ENCODE data around the gene CAMTA1. TPM values are rescaled to one million over a fixed set of nuclear protein-coding genes. Genes with fewer than 3 reads are reported as not detected.

Gene CAMTA1
- total RNA-seq, 1 donor from 2014 or later: 268 TPM

GRCh38 chr1:6884652-6885153 is 99.4 kb downstream of the CAMTA1 start:
- Histone ChIP-seq H3K79me2 (ENCODE audit: low read depth) (no peaks in the 10 kb centered on the region), H3F3A (ENCODE audit: low read depth) (peaks cover 5% of the 10 kb centered on the region), H3K4me2 (no peak overlapping the region), H3K36me3 (no peaks in the 10 kb centered on the region), H3K27ac (no peak overlapping the region), H2AFZ (replicated peaks) (no peak overlapping the region), H3K4me3 (no peak overlapping the region), H3K27me3 (no peaks in the 10 kb centered on the region), H3K9ac (no peak overlapping the region), H3K4me1 (no peaks in the 10 kb centered on the region), H3K9me3 (ENCODE audit: low read depth) (no peaks in the 10 kb centered on the region), H4K20me1 (ENCODE audit: low read depth) (peaks cover 12% of the 10 kb centered on the region)
- peaks cover 4% of the 10 kb centered on the region for H3K36me3 Mint-ChIP-seq
- no peak overlapping the region for H3K27ac Mint-ChIP-seq
- no peak for TF ChIP-seq EZH2 (IDR thresholded peaks at IDR 0.05)
- TF ChIP-seq CTCF (IDR thresholded peaks at IDR 0.05): no peak
- TF ChIP-seq EZH2phosphoT487 (IDR thresholded peaks at IDR 0.05): no peak
- no peak for DNase-seq (ENCODE audit: low spot score)
- H3K4me3 Mint-ChIP-seq: no peak overlapping the region
- H3K4me1 Mint-ChIP-seq: peaks cover 11% of the 10 kb centered on the region
- no peaks in the 10 kb centered on the region for H3K27me3 Mint-ChIP-seq (ENCODE audit: insufficient read depth, low read depth)
- no peaks in the 10 kb centered on the region for H3K9me3 Mint-ChIP-seq

DNA sequence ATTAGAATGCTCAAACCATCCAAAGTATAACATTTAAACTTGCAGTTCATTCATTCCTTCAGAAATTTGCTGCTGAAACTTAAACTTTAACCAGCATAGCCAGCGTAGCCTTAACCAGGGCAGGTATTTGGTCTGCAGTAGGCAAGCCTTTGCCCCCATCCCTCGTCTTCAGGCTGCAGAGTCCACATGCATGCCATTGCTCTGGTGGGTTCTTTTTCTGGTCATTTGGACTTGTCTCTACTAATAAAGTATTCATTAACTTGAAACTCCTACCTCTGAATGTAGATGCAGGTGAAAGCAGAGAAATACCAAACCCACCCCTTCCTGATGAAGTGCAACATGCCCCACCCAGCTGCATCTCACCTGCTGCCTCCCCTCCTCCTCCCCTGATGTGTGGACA is 100.2 kb downstream of the CAMTA1 start:
- no peak overlapping the region for H3K27ac ChIP-seq
- Mint-ChIP-seq H3K4me1 (peaks cover 11% of the 10 kb centered on the region), H3K36me3 (peaks cover 4% of the 10 kb centered on the region), H3K9me3 (no peaks in the 10 kb centered on the region), H3K27ac (no peak overlapping the region), H3K4me3 (no peak overlapping the region), H3K27me3 (ENCODE audit: insufficient read depth, low read depth) (no peaks in the 10 kb centered on the region)
- H3K36me3 ChIP-seq: no peaks in the 10 kb centered on the region
- no peaks in the 10 kb centered on the region for H3K27me3 ChIP-seq
- H3K9ac ChIP-seq: no peak overlapping the region
- no peak overlapping the region for H3K4me3 ChIP-seq
- TF ChIP-seq CTCF (IDR thresholded peaks at IDR 0.05) (no peak), EZH2phosphoT487 (IDR thresholded peaks at IDR 0.05) (no peak), EZH2 (IDR thresholded peaks at IDR 0.05) (no peak)
- no peak overlapping the region for H2AFZ ChIP-seq (replicated peaks)
- H4K20me1 ChIP-seq (ENCODE audit: low read depth): peaks cover 16% of the 10 kb centered on the region
- no peaks in the 10 kb centered on the region for H3K79me2 ChIP-seq (ENCODE audit: low read depth)
- no peak for DNase-seq (ENCODE audit: low spot score)
- H3K4me2 ChIP-seq: no peak overlapping the region
- H3F3A ChIP-seq (ENCODE audit: low read depth): peaks cover 5% of the 10 kb centered on the region
- no peaks in the 10 kb centered on the region for H3K9me3 ChIP-seq (ENCODE audit: low read depth)
- no peaks in the 10 kb centered on the region for H3K4me1 ChIP-seq

DNA sequence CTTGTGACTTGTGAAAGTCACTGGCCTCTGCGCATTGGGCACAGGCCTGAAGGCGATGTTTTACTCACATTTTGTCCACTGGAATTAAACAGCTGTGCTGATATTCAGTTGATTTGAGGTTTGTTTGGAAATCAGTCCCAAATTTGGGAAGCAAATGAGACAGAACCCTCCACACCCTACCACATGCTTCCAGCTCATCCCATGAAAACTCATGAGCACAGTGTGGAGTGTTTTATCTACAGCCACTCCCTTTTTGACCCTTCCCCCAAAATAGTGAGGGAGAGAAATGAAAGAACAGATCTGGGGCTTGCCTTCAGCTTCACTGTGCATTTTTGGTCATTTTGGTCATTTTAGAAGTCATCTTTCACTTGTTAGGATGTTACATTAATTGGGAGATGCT is 101.3 kb downstream of the CAMTA1 start:
- DNase-seq (ENCODE audit: low spot score): no peak
- Histone ChIP-seq H3K9me3 (ENCODE audit: low read depth) (no peaks in the 10 kb centered on the region), H3F3A (ENCODE audit: low read depth) (peaks cover 5% of the 10 kb centered on the region), H3K4me1 (no peaks in the 10 kb centered on the region), H3K4me2 (no peak overlapping the region), H4K20me1 (ENCODE audit: low read depth) (peaks cover 16% of the 10 kb centered on the region), H3K27me3 (no peaks in the 10 kb centered on the region), H2AFZ (replicated peaks) (no peak overlapping the region), H3K36me3 (no peaks in the 10 kb centered on the region), H3K4me3 (no peak overlapping the region), H3K27ac (no peak overlapping the region), H3K79me2 (ENCODE audit: low read depth) (no peaks in the 10 kb centered on the region), H3K9ac (no peak overlapping the region)
- H3K36me3 Mint-ChIP-seq: peaks cover 4% of the 10 kb centered on the region
- no peak overlapping the region for H3K27ac Mint-ChIP-seq
- H3K4me1 Mint-ChIP-seq: peaks cover 2% of the 10 kb centered on the region
- H3K9me3 Mint-ChIP-seq: no peaks in the 10 kb centered on the region
- no peaks in the 10 kb centered on the region for H3K27me3 Mint-ChIP-seq (ENCODE audit: insufficient read depth, low read depth)
- H3K4me3 Mint-ChIP-seq: no peak overlapping the region
- TF ChIP-seq CTCF (IDR thresholded peaks at IDR 0.05) (no peak), EZH2phosphoT487 (IDR thresholded peaks at IDR 0.05) (no peak), EZH2 (IDR thresholded peaks at IDR 0.05) (no peak)

Measured in neural progenitor cell (in vitro differentiated cells).